ENCODE data around the gene ARHGAP26.
"Not testable (repeated sequence)": the region's sequence is repeated elsewhere in the genome, so short reads cannot be mapped to it uniquely, and the experiment has no call there.

The ARHGAP26 gene

GRCh38 chr5:142998316-142999020 is 228.3 kb downstream of the ARHGAP26 start:
- no peak for DNase-seq

GRCh38 chr5:143000551-143000950 is 230.4 kb downstream of the ARHGAP26 start:
- DNase-seq, result not testable (repeated sequence)

- DNase-seq, result peak; percentile 53
Observed at GRCh38 chr5:143001764-143002351, 231.7 kb downstream of the ARHGAP26 start.

GRCh38 chr5:143002459-143003327 is 232.5 kb downstream of the ARHGAP26 start:
- DNase-seq, result peak; percentile 100

DNA sequence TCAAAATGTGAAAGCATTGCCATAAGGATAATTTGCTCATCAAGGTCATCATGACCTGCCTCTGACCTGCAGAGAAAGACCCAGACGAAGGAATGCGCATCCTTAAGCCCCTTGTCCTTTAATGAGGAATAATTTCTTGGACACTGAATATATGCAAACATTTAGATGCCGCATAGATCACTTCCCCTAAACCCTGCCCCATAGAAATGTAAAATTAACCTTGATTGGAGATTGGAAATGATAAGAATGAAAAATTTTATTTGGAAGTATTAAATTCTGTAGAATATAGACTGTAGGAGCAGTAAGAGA is 233.1 kb downstream of the ARHGAP26 start:
- no peak for DNase-seq

GRCh38 chr5:143004361-143005145 is 234.4 kb downstream of the ARHGAP26 start:
- DNase-seq, result no peak

- DNase-seq, result no peak
Observed at GRCh38 chr5:143006501-143006900, 236.3 kb downstream of the ARHGAP26 start.

GRCh38 chr5:143008032-143008431 is 237.9 kb downstream of the ARHGAP26 start:
- no peak for DNase-seq

DNA sequence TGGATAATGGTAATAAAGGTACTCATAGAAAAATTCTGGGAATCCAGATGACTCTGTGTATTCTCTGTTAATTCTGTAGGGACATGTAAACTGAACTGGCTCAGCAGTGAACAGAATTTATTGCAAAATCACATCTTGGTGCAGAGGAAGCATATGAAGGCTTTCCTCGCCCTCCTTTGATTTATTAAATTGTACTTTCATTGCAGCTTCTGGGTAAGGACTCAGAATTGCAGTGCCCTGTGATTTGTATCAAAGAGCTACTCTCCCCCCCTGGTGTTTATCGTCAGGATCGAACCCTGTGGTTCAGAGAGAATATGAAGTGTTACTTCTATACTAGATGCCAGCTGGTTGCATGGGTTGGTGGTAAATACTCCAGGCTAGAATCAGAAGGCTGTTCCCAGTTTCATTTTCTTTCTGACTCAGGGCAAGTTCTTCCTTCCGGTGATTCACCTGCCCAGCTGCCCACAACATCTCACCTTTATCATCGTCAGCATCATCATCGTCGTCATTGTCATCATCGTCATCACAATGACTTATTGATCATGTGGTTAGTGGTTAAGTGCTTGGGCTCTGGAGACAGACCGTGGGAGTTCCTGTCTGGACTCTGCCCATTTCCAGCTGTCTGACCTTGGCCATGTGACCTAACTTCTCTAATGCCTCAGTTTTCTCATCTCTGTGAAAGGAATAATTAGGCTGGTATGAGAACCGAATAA is 238.8 kb downstream of the ARHGAP26 start:
- DNase-seq, result peak; percentile 86

- no peak for DNase-seq
Observed at GRCh38 chr5:143010351-143010750, 240.2 kb downstream of the ARHGAP26 start.

GRCh38 chr5:143011585-143011984 is 241.4 kb downstream of the ARHGAP26 start:
- peak; percentile 37 for DNase-seq

- DNase-seq, result no peak
Observed at GRCh38 chr5:143013176-143013891, 243.2 kb downstream of the ARHGAP26 start.

- no peak for DNase-seq
Observed at GRCh38 chr5:143014017-143014651, 244.0 kb downstream of the ARHGAP26 start.

DNA sequence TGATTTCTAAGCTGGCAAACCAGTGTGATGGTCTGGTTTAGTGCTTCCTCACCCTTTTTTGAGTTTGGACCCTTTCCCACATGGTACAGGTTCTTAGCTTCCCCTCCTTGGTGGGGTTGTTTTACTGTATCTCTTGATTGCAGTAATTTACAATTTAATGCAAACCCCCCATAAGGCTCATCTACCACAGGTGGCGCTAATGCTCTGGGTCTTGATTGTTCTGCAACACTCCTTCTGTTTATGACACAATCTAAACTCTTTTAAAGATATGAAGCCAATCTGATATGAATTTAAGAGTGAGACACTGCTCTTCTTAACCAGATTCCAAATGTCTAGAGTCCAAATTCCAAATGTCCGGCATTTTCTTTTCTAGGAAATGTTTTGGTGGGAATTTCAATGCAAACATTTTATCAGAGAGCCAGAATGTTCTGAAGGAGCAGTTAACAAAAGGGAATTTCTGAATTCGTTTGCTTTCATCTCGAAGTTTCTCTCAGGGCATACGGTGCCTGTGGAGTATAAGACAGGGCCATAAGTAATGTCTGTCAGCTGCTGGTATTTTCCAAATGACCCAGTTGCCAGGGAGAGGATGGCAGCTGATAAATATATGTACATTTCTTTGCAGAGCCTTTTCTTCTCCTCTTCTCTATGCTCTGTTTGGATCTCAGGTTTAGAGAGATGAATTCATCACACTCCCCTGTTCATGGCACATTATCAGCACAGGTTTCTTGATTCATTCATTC is 246.8 kb downstream of the ARHGAP26 start:
- DNase-seq, result peak; percentile 26

- DNase-seq, result no peak
Observed at GRCh38 chr5:143017541-143017940, 247.4 kb downstream of the ARHGAP26 start.

GRCh38 chr5:143017992-143018391 is 247.8 kb downstream of the ARHGAP26 start:
- no peak for DNase-seq

DNA sequence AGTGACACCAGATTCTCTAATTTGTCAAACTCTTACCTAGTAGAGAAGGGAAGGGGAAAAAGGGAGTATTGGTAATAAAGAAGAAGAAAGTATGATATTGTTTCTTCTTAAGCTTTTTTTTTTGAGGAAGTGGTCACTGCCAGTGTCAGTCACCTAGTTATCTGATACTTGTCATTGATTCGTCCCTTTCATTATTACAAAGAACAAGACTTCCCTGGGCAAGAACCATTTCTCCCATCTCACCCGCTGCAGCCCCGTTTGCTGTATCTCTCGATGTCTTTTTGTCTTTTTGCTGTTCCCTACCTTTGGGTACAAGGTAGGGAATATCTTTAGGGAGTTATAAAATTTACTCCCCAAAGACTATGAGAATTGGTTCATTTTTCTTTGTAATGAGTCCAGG is 249.0 kb downstream of the ARHGAP26 start:
- peak; percentile 19 for DNase-seq

DNA sequence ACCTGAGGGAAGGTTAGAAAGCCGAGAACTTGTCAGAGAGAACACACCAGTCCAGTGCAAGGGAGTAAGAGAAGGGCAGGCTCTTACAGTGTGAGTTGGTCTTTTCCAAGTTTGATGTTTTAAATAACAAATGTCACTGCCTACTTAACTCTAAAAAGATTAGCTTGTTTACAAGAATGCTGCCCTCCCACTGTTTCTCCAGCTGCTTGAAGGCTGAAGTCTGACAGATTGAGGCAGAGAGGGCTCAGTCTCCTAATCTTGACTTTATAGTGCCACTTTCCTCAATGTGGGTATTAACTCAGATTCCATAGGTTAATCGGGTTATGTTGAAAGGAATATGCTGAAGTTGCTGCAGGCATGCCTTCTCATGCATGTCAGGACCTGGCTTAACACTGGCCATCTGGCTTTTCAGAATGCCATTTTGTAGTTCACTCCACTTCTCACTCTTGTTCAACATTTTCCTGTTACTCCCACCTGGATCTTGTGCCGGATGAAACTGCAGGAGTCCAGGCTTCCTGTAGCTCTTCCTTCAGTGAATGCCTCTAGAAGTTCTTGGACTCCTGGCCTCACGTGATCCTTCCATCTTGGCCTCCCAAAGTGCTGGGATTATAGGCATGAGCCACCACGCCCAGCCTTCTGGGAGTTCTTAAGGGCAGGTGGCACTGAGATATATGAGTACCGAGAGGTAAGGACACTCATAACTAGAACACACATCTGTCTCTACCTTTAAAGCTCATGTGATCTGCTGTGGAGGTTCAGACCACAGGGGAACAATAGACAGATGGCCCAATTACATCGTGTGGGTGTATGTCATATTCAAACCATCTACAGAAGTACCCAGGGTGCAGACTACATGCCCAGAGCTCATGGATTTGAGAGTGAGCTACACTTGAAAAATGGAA is 249.7 kb downstream of the ARHGAP26 start:
- DNase-seq, result no peak

- DNase-seq, result no peak
Observed at GRCh38 chr5:143021595-143021994, 251.4 kb downstream of the ARHGAP26 start.
